SK-N-SH (cell line): ENCODE measurements around the gene ZRANB2. TPM values are rescaled to one million over a fixed set of nuclear protein-coding genes. Genes with fewer than 3 reads are reported as not detected.

Experiments
- CTCF ChIA-PET: fragments of 300-600, 350-600 bp; formaldehyde crosslinking; extraction: SDS; loops from one replicate; lab custom pipeline; 2021; lab: Yijun Ruan, JAX
- POLR2A ChIA-PET: fragments of 350-600 bp; sonication (Branson Sonifier 250); formaldehyde crosslinking; extraction: SDS; loops from one replicate; lab custom pipeline; 2020; ENCODE audit warnings: antibody characterized with exemption, inconsistent platforms; lab: Yijun Ruan, JAX
- DNase-seq: peaks from one replicate; pipeline ENCODE4 v3.0.0; 2012
- H2AFZ ChIP-seq: fragments of 200-600 bp; sonication (generic); 2 replicates; pipeline ENCODE4 v1.8.1; 2016; ENCODE audit warnings: antibody characterized with exemption, mild to moderate bottlenecking, low read depth
- H3F3A ChIP-seq: fragments of 200-600 bp; sonication (generic); replicated peaks from 2 replicates; pipeline ENCODE3; 2016; ENCODE audit warnings: antibody characterized with exemption, mild to moderate bottlenecking; ENCODE audit not compliant: insufficient read depth
- H3K27ac ChIP-seq, 2 experiments: fragments of 200-500 bp in 1 of 2; fragments of 200-600 bp in 1 of 2; sonication (Bioruptor generic) in 1 of 2; sonication (generic), shearing (Covaris generic) in 1 of 2; 2 replicates each; pipeline versions ENCODE4 v1.5.1 to v1.6.1; 2014 to 2016; ENCODE audit warnings: low read depth in 2 of 2, inconsistent platforms in 1 of 2, low read length in 1 of 2, mild to moderate bottlenecking in 1 of 2, mixed read lengths in 1 of 2
- H3K27me3 ChIP-seq: fragments of 200-600 bp; sonication (generic), shearing (Covaris generic); 2 replicates; pipeline ENCODE4 v1.6.1; 2016; ENCODE audit warnings: mixed run types; ENCODE audit not compliant: insufficient read depth
- H3K36me3 ChIP-seq, 2 experiments: fragments of 200-500 bp in 1 of 2; fragments of 200-600 bp in 1 of 2; sonication (Bioruptor generic) in 1 of 2; sonication (generic) in 1 of 2; replicated peaks in 1 of 2; 2 replicates each; pipeline versions ENCODE3 to v1.5.1; 2014 to 2016; ENCODE audit warnings: low read length in 1 of 2, mild to moderate bottlenecking in 1 of 2; ENCODE audit not compliant: insufficient read depth in 2 of 2, control insufficient read depth in 1 of 2
- H3K4me1 ChIP-seq, 2 experiments: fragments of 200-500 bp in 1 of 2; fragments of 200-600 bp in 1 of 2; sonication (Bioruptor generic) in 1 of 2; sonication (generic), shearing (Covaris generic) in 1 of 2; 2 replicates each; pipeline versions ENCODE4 v1.5.1 to v1.6.1; 2014 to 2016; ENCODE audit warnings: low read depth in 1 of 2, low read length in 1 of 2, mixed run types in 1 of 2; ENCODE audit not compliant: insufficient read depth in 2 of 2, control insufficient read depth in 1 of 2
- H3K4me2 ChIP-seq: fragments of 200-600 bp; sonication (generic), shearing (Covaris generic); 2 replicates; pipeline ENCODE4 v1.6.1; 2017; ENCODE audit warnings: mixed run types
- H3K4me3 ChIP-seq, 2 experiments: fragments of 200-500 bp in 1 of 2; fragments of 200-600 bp in 1 of 2; sonication (Bioruptor generic) in 1 of 2; sonication (generic), shearing (Covaris generic) in 1 of 2; 2 replicates each; pipeline versions ENCODE4 v1.5.1 to v1.8.1; 2014 to 2016; ENCODE audit warnings: low read depth in 2 of 2, inconsistent platforms in 1 of 2, low read length in 1 of 2, mild to moderate bottlenecking in 1 of 2, mixed read lengths in 1 of 2, moderate library complexity in 1 of 2
- H3K79me2 ChIP-seq: fragments of 200-600 bp; sonication (generic); 2 replicates; pipeline ENCODE4 v1.8.1; 2017; ENCODE audit warnings: mild to moderate bottlenecking; ENCODE audit not compliant: insufficient read depth
- H3K9ac ChIP-seq: fragments of 200-600 bp; sonication (generic); 2 replicates; pipeline ENCODE4 v1.6.1; 2017; ENCODE audit warnings: mixed run types
- H3K9me2 ChIP-seq: fragments of 200-600 bp; sonication (generic); 2 replicates; pipeline ENCODE4 v1.6.1; 2017; ENCODE audit warnings: mixed run types
- H3K9me3 ChIP-seq: fragments of 200-600 bp; sonication (generic); 2 replicates; pipeline ENCODE4 v1.6.1; 2017; ENCODE audit warnings: mixed run types, mild to moderate bottlenecking, moderate library complexity
- H4K20me1 ChIP-seq: fragments of 200-600 bp; sonication (generic); 2 replicates; pipeline ENCODE4 v1.6.1; 2017; ENCODE audit warnings: mild to moderate bottlenecking, mixed run types; ENCODE audit not compliant: insufficient read depth
- CHD2 ChIP-seq: fragments of 150-350 bp; IDR thresholded peaks from 2 replicates; pipeline ENCODE4 v1.6.1; 2018; ENCODE audit warnings: low read length; ENCODE audit not compliant: partially characterized antibody
- ELF1 ChIP-seq: IDR thresholded peaks from 2 replicates; pipeline ENCODE4 v1.4.0; 2012
- EZH2phosphoT487 ChIP-seq: fragments of 200-600 bp; sonication (generic); IDR thresholded peaks from 2 replicates; pipeline ENCODE4 v1.6.1; 2017; ENCODE audit warnings: low read depth, mixed run types, mild to moderate bottlenecking, antibody characterized with exemption, moderate library complexity, borderline replicate concordance
- FOSL2 ChIP-seq: IDR thresholded peaks from 2 replicates; pipeline ENCODE4 v1.4.0; 2012; ENCODE audit warnings: low read depth, mild to moderate bottlenecking, moderate library complexity, borderline replicate concordance
- FOXJ3 ChIP-seq: sonication (generic); formaldehyde crosslinking; IDR thresholded peaks from 2 replicates; pipeline ENCODE4 v1.5.1; 2020; ENCODE audit warnings: mild to moderate bottlenecking, missing genetic modification reagents
- GABPA ChIP-seq: IDR thresholded peaks from 2 replicates; pipeline ENCODE4 v1.4.0; 2012; ENCODE audit warnings: low read depth, mild to moderate bottlenecking
- IRF3 ChIP-seq: fragments of 150-350 bp; IDR thresholded peaks from 2 replicates; pipeline ENCODE4 v1.6.1; 2016; ENCODE audit warnings: mild to moderate bottlenecking, low read depth, low read length
- JUND ChIP-seq: IDR thresholded peaks from 2 replicates; pipeline ENCODE4 v1.4.0; 2012
- MAX ChIP-seq: IDR thresholded peaks from 2 replicates; pipeline ENCODE4 v1.4.0; 2012; ENCODE audit warnings: low read depth
- PBX3 ChIP-seq: IDR thresholded peaks from 2 replicates; pipeline ENCODE4; 2012
- POLR2AphosphoS5 ChIP-seq: IDR thresholded peaks from 2 replicates; pipeline ENCODE4 v1.6.1; 2012; ENCODE audit warnings: low read depth, low read length
- RAD21 ChIP-seq: IDR thresholded peaks from 2 replicates; pipeline ENCODE4 v1.6.1; 2012; ENCODE audit warnings: mild to moderate bottlenecking, low read length
- REST ChIP-seq: IDR thresholded peaks from 2 replicates; pipeline ENCODE4 v1.6.1; 2012; ENCODE audit warnings: mild to moderate bottlenecking, low read depth, low read length, moderate library complexity
- RFX5 ChIP-seq: IDR thresholded peaks from 2 replicates; pipeline ENCODE4 v1.6.1; 2012; ENCODE audit warnings: mild to moderate bottlenecking, improper control_type of control experiment, low read length
- RXRA ChIP-seq: IDR thresholded peaks from 2 replicates; pipeline ENCODE4 v1.4.0; 2012; ENCODE audit warnings: low read depth, mild to moderate bottlenecking, borderline replicate concordance
- SMC3 ChIP-seq: IDR thresholded peaks from 2 replicates; pipeline ENCODE4 v1.6.1; 2012; ENCODE audit warnings: low read depth, low read length, improper control_type of control experiment
- TEAD4 ChIP-seq: IDR thresholded peaks from 2 replicates; pipeline ENCODE4 v1.4.0; 2012; ENCODE audit warnings: mild to moderate bottlenecking, borderline replicate concordance; ENCODE audit not compliant: insufficient read depth
- WGBS: methylation state at CpG from one replicate; pipeline ENCODE4 v1.1.6; 2017; ENCODE audit warnings: low lambda C conversion rate; 5-methylcytosine and 5-hydroxymethylcytosine counted together
- polyA plus RNA-seq, 3 experiments: library from polyadenylated mRNA; depleted of rRNA; stranded (reverse); fragments of >200 nt; gene quantifications; 2 replicates each; pipeline ENCODE4 v1.2.3, GENCODE V29; 2012

Gene ZRANB2
- polyA plus RNA-seq, 1 of the 3 experiments (the other 2 are of a cell fraction), result 45.2 TPM

GRCh38 chr1:71047635-71048607 lies 32.9 kb downstream of the ZRANB2 start, which contains the start of gene PTGER3:
Gene PTGER3, minus strand, starts transcription at chr1:71047816. Its CDS starts 239 bp downstream, at chr1:71047577.
- H3K9ac ChIP-seq, result peak within 1 kb of the TSS; percentile 46; the same call in 1 of the 2 replicates
- no peaks in the 10 kb centered on the region for H3K27me3 ChIP-seq
- no peaks in the 10 kb centered on the region for H3K9me2 ChIP-seq
- WGBS, result 54% methylated on average over 12 of the region's 56 CpGs
- no peaks in the 10 kb centered on the region for H4K20me1 ChIP-seq
- peaks cover 23% of the 10 kb centered on the region for H3F3A ChIP-seq
- H2AFZ ChIP-seq, result peak within 1 kb of the TSS; percentile 79; the same call in 1 of the 2 replicates
- H3K79me2 ChIP-seq, result no peaks in the 10 kb centered on the region
- POLR2A ChIA-PET, result no interaction called here
- CTCF ChIA-PET, result interaction anchor here (0.6 to 7.1 kb wide), 7 partner anchors 11 to 520 kb away, joined by 3 to 87 read pairs (median 5); partner anchors contain the start of gene ZRANB2
- peaks cover 3 to 11% of the 10 kb centered on the region in 2 experiments; a peak in 1 of 4 replicates for H3K4me1 ChIP-seq
- peak; percentile 77 for DNase-seq
- no peaks in the 10 kb centered on the region for H3K36me3 ChIP-seq
- H3K27ac ChIP-seq, result no peak within 1 kb of the TSS
- H3K4me3 ChIP-seq, result peak within 1 kb of the TSS; percentile 53 to 70
- no peaks in the 10 kb centered on the region for H3K9me3 ChIP-seq
- TF ChIP-seq MAX, result no peak
- no peak for TF ChIP-seq FOSL2
- TF ChIP-seq JUND, result no peak
- TF ChIP-seq GABPA, result no peak
- no peak for TF ChIP-seq IRF3
- TF ChIP-seq REST, result no peak
- no peak for TF ChIP-seq RXRA
- no peak for TF ChIP-seq PBX3
- no peak for TF ChIP-seq CHD2
- TF ChIP-seq FOXJ3, result no peak
- no peak for TF ChIP-seq RFX5
- no peak for TF ChIP-seq RAD21
- no peak for TF ChIP-seq ELF1
- TF ChIP-seq POLR2AphosphoS5, result no peak
- TF ChIP-seq SMC3, result no peak
- TF ChIP-seq EZH2phosphoT487, result no peak
- TF ChIP-seq TEAD4, result no peak
- TF ChIP-seq, all 33 proteins: peak for 0
- peak within 1 kb of the TSS; percentile 82 for H3K4me2 ChIP-seq
